SK-N-SH (cell line): ENCODE results near the gene RAB6B. TPM values are rescaled to one million over a fixed set of nuclear protein-coding genes. Genes with fewer than 3 reads are reported as not detected.

Experiments
- CTCF ChIA-PET: fragments of 300-600, 350-600 bp; formaldehyde crosslinking; extraction: SDS; loops from one replicate; lab custom pipeline; 2021; lab: Yijun Ruan, JAX
- POLR2A ChIA-PET: fragments of 350-600 bp; sonication (Branson Sonifier 250); formaldehyde crosslinking; extraction: SDS; loops from one replicate; lab custom pipeline; 2020; ENCODE audit warnings: antibody characterized with exemption, inconsistent platforms; lab: Yijun Ruan, JAX
- DNase-seq: peaks from one replicate; pipeline ENCODE4 v3.0.0; 2012
- H2AFZ ChIP-seq: fragments of 200-600 bp; sonication (generic); 2 replicates; pipeline ENCODE4 v1.8.1; 2016; ENCODE audit warnings: antibody characterized with exemption, mild to moderate bottlenecking, low read depth
- H3F3A ChIP-seq: fragments of 200-600 bp; sonication (generic); replicated peaks from 2 replicates; pipeline ENCODE3; 2016; ENCODE audit warnings: antibody characterized with exemption, mild to moderate bottlenecking; ENCODE audit not compliant: insufficient read depth
- H3K27ac ChIP-seq, 2 experiments: fragments of 200-500 bp in 1 of 2; fragments of 200-600 bp in 1 of 2; sonication (Bioruptor generic) in 1 of 2; sonication (generic), shearing (Covaris generic) in 1 of 2; 2 replicates each; pipeline versions ENCODE4 v1.5.1 to v1.6.1; 2014 to 2016; ENCODE audit warnings: low read depth in 2 of 2, inconsistent platforms in 1 of 2, low read length in 1 of 2, mild to moderate bottlenecking in 1 of 2, mixed read lengths in 1 of 2
- H3K27me3 ChIP-seq: fragments of 200-600 bp; sonication (generic), shearing (Covaris generic); 2 replicates; pipeline ENCODE4 v1.6.1; 2016; ENCODE audit warnings: mixed run types; ENCODE audit not compliant: insufficient read depth
- H3K36me3 ChIP-seq, 2 experiments: fragments of 200-500 bp in 1 of 2; fragments of 200-600 bp in 1 of 2; sonication (Bioruptor generic) in 1 of 2; sonication (generic) in 1 of 2; replicated peaks in 1 of 2; 2 replicates each; pipeline versions ENCODE3 to v1.5.1; 2014 to 2016; ENCODE audit warnings: low read length in 1 of 2, mild to moderate bottlenecking in 1 of 2; ENCODE audit not compliant: insufficient read depth in 2 of 2, control insufficient read depth in 1 of 2
- H3K4me1 ChIP-seq, 2 experiments: fragments of 200-500 bp in 1 of 2; fragments of 200-600 bp in 1 of 2; sonication (Bioruptor generic) in 1 of 2; sonication (generic), shearing (Covaris generic) in 1 of 2; 2 replicates each; pipeline versions ENCODE4 v1.5.1 to v1.6.1; 2014 to 2016; ENCODE audit warnings: low read depth in 1 of 2, low read length in 1 of 2, mixed run types in 1 of 2; ENCODE audit not compliant: insufficient read depth in 2 of 2, control insufficient read depth in 1 of 2
- H3K4me2 ChIP-seq: fragments of 200-600 bp; sonication (generic), shearing (Covaris generic); 2 replicates; pipeline ENCODE4 v1.6.1; 2017; ENCODE audit warnings: mixed run types
- H3K4me3 ChIP-seq, 2 experiments: fragments of 200-500 bp in 1 of 2; fragments of 200-600 bp in 1 of 2; sonication (Bioruptor generic) in 1 of 2; sonication (generic), shearing (Covaris generic) in 1 of 2; 2 replicates each; pipeline versions ENCODE4 v1.5.1 to v1.8.1; 2014 to 2016; ENCODE audit warnings: low read depth in 2 of 2, inconsistent platforms in 1 of 2, low read length in 1 of 2, mild to moderate bottlenecking in 1 of 2, mixed read lengths in 1 of 2, moderate library complexity in 1 of 2
- H3K79me2 ChIP-seq: fragments of 200-600 bp; sonication (generic); 2 replicates; pipeline ENCODE4 v1.8.1; 2017; ENCODE audit warnings: mild to moderate bottlenecking; ENCODE audit not compliant: insufficient read depth
- H3K9ac ChIP-seq: fragments of 200-600 bp; sonication (generic); 2 replicates; pipeline ENCODE4 v1.6.1; 2017; ENCODE audit warnings: mixed run types
- H3K9me2 ChIP-seq: fragments of 200-600 bp; sonication (generic); 2 replicates; pipeline ENCODE4 v1.6.1; 2017; ENCODE audit warnings: mixed run types
- H3K9me3 ChIP-seq: fragments of 200-600 bp; sonication (generic); 2 replicates; pipeline ENCODE4 v1.6.1; 2017; ENCODE audit warnings: mixed run types, mild to moderate bottlenecking, moderate library complexity
- H4K20me1 ChIP-seq: fragments of 200-600 bp; sonication (generic); 2 replicates; pipeline ENCODE4 v1.6.1; 2017; ENCODE audit warnings: mild to moderate bottlenecking, mixed run types; ENCODE audit not compliant: insufficient read depth
- EZH2phosphoT487 ChIP-seq: fragments of 200-600 bp; sonication (generic); IDR thresholded peaks from 2 replicates; pipeline ENCODE4 v1.6.1; 2017; ENCODE audit warnings: low read depth, mixed run types, mild to moderate bottlenecking, antibody characterized with exemption, moderate library complexity, borderline replicate concordance
- FOSL2 ChIP-seq: IDR thresholded peaks from 2 replicates; pipeline ENCODE4 v1.4.0; 2012; ENCODE audit warnings: low read depth, mild to moderate bottlenecking, moderate library complexity, borderline replicate concordance
- JUND ChIP-seq: IDR thresholded peaks from 2 replicates; pipeline ENCODE4 v1.4.0; 2012
- MAX ChIP-seq: IDR thresholded peaks from 2 replicates; pipeline ENCODE4 v1.4.0; 2012; ENCODE audit warnings: low read depth
- MEF2A ChIP-seq: IDR thresholded peaks from 2 replicates; pipeline ENCODE4 v1.4.0; 2012; ENCODE audit warnings: low read depth, borderline replicate concordance
- NFIC ChIP-seq: IDR thresholded peaks from 2 replicates; pipeline ENCODE4 v1.4.0; 2012; ENCODE audit warnings: borderline replicate concordance
- PBX3 ChIP-seq: IDR thresholded peaks from 2 replicates; pipeline ENCODE4; 2012
- RCOR1 ChIP-seq: fragments of 150-350 bp; IDR thresholded peaks from 2 replicates; pipeline ENCODE4 v1.6.1; 2017; ENCODE audit warnings: antibody characterized with exemption, low read length
- RFX5 ChIP-seq: IDR thresholded peaks from 2 replicates; pipeline ENCODE4 v1.6.1; 2012; ENCODE audit warnings: mild to moderate bottlenecking, improper control_type of control experiment, low read length
- RXRA ChIP-seq: IDR thresholded peaks from 2 replicates; pipeline ENCODE4 v1.4.0; 2012; ENCODE audit warnings: low read depth, mild to moderate bottlenecking, borderline replicate concordance
- TAF1 ChIP-seq: IDR thresholded peaks from 2 replicates; pipeline ENCODE4 v1.6.1; 2012; ENCODE audit warnings: low read depth, mild to moderate bottlenecking, low read length, moderate library complexity, borderline replicate concordance
- TCF12 ChIP-seq: IDR thresholded peaks from 2 replicates; pipeline ENCODE4 v1.4.0; 2012
- TEAD4 ChIP-seq: IDR thresholded peaks from 2 replicates; pipeline ENCODE4 v1.4.0; 2012; ENCODE audit warnings: mild to moderate bottlenecking, borderline replicate concordance; ENCODE audit not compliant: insufficient read depth
- USF2 ChIP-seq: fragments of 150-350 bp; IDR thresholded peaks from 2 replicates; pipeline ENCODE4 v1.6.1; 2017; ENCODE audit warnings: antibody characterized with exemption, low read length, low read depth, borderline replicate concordance
- YY1 ChIP-seq: IDR thresholded peaks from 2 replicates; pipeline ENCODE4 v1.4.0; 2012; ENCODE audit warnings: low read depth, mild to moderate bottlenecking
- WGBS: methylation state at CpG from one replicate; pipeline ENCODE4 v1.1.6; 2017; ENCODE audit warnings: low lambda C conversion rate; 5-methylcytosine and 5-hydroxymethylcytosine counted together
- polyA plus RNA-seq, 3 experiments: library from polyadenylated mRNA; depleted of rRNA; stranded (reverse); fragments of >200 nt; gene quantifications; 2 replicates each; pipeline ENCODE4 v1.2.3, GENCODE V29; 2012

Gene RAB6B
- polyA plus RNA-seq, 1 of the 3 experiments (the other 2 are of a cell fraction): 9.3 TPM

- CTCF ChIA-PET: interaction anchor here (1.7 to 6.0 kb wide), 3 partner anchors 16 to 108 kb away, joined by 4 to 103 read pairs (median 10); partner anchors contain the start of gene SRPRB
- POLR2A ChIA-PET: no interaction called here
- 0 out of 2 replicates have a peak, but pooled peaks cover 3% of the 10 kb centered on the region for H4K20me1 ChIP-seq
Measured at GRCh38 chr3:133821767-133822638, 73.7 kb downstream of the RAB6B start.

GRCh38 chr3:133820889-133821675 lies 74.6 kb downstream of the RAB6B start:
- ChIA-PET CTCF (interaction anchor here (0.8 to 6.0 kb wide), 7 partner anchors 15 to 392 kb away, joined by 3 to 103 read pairs (median 3); partner anchors contain the start of gene SRPRB), POLR2A (no interaction called here)

More at GRCh38 chr3:133821767-133822638, 73.7 kb downstream of the RAB6B start:
- Histone ChIP-seq H3K36me3 (peaks cover 43 to 61% of the 10 kb centered on the region in 2 experiments), H3K9ac (no peak overlapping the region), H3K27ac (no peak overlapping the region), H3K4me2 (no peak overlapping the region)
- peak; percentile 61 for TF ChIP-seq NFIC
- TF ChIP-seq USF2: no peak
- TF ChIP-seq FOSL2: no peak
- TF ChIP-seq EZH2phosphoT487: no peak
- TF ChIP-seq, all 33 proteins: peak for 1
- Histone ChIP-seq H3K4me1 (no peaks in the 10 kb centered on the region), H2AFZ (no peak overlapping the region), H3K9me2 (no peaks in the 10 kb centered on the region), H3K4me3 (no peak overlapping the region), H3K9me3 (no peaks in the 10 kb centered on the region), H3K27me3 (no peaks in the 10 kb centered on the region), H3F3A (peaks cover 6% of the 10 kb centered on the region), H3K79me2 (no peaks in the 10 kb centered on the region)
- DNase-seq: no peak
- 76% methylated on average over 4 of the region's 8 CpGs for WGBS

More at GRCh38 chr3:133820889-133821675, 74.6 kb downstream of the RAB6B start:
- no peaks in the 10 kb centered on the region for H3K79me2 ChIP-seq
- H3F3A ChIP-seq: peaks cover 6% of the 10 kb centered on the region
- H3K4me1 ChIP-seq: no peaks in the 10 kb centered on the region
- no peaks in the 10 kb centered on the region for H3K9me2 ChIP-seq
- no peak overlapping the region for H3K9ac ChIP-seq
- no peaks in the 10 kb centered on the region for H3K9me3 ChIP-seq
- no peak overlapping the region for H3K4me3 ChIP-seq
- TF ChIP-seq MEF2A (no peak), EZH2phosphoT487 (no peak), JUND (no peak), RXRA (no peak), MAX (no peak), RCOR1 (no peak), RFX5 (no peak), PBX3 (no peak), FOSL2 (no peak), TAF1 (no peak), YY1 (no peak), NFIC (no peak), TEAD4 (no peak), TCF12 (no peak)
- TF ChIP-seq, all 33 proteins: peak for 0
- no peaks in the 10 kb centered on the region for H3K27me3 ChIP-seq
- peaks cover 51 to 68% of the 10 kb centered on the region in 2 experiments for H3K36me3 ChIP-seq
- no peak overlapping the region for H3K4me2 ChIP-seq
- WGBS: 100% methylated on average over 1 of the region's 3 CpGs
- H3K27ac ChIP-seq: no peak overlapping the region
- 0 out of 2 replicates have a peak, but pooled peaks cover 3% of the 10 kb centered on the region for H4K20me1 ChIP-seq
- no peak for DNase-seq
- H2AFZ ChIP-seq: no peak overlapping the region
